Measurements from ENCODE around the gene TRAF2.

DNA sequence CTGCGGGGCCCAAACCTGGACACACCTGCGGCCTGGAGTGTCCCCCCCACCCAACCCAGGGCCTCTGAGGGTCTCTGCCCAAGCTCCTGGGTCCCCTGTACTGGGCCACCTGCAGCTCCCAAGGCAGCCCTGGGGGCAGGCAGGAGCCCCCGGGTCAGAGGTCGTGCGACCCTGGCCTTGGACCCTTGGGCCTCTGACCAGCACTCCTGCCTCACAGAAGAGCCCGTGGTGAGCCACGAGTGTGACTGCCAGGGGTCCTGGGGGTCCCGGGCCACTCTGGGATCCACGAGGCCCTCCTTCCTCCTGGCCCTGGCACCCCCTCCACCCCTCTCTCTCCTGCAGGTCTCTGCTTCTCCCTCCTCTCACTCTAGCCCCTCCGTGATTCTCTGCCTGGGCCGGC is 86.0 kb downstream of the TRAF2 start:
- TF ChIP-seq EZH2 (IDR thresholded peaks at IDR 0.05), result no peak
- no peak for TF ChIP-seq POLR2AphosphoS5 (IDR thresholded peaks at IDR 0.05; ENCODE audit: borderline replicate concordance, low read depth, low read length)
- no peak for TF ChIP-seq FOXP2 (optimal IDR thresholded peaks at IDR 0.05; ENCODE audit: control extremely low read depth, extremely low read length, insufficient read depth)

All from SK-N-MC (cell line).